Glutamatergic neuron (in vitro differentiated cells): ENCODE data around the gene EN2. TPM values are rescaled to one million over a fixed set of nuclear protein-coding genes. Genes with fewer than 3 reads are reported as not detected.

ENCODE experiments used
- DNase-seq: peaks from one replicate; pipeline ENCODE4 v3.0.0; 2022
- H3K27ac Mint-ChIP-seq: one replicate; pipeline ENCODE4 v1.8.0; 2020; ENCODE audit warnings: mild to moderate bottlenecking, mixed read lengths, inconsistent platforms; ENCODE audit not compliant: unreplicated experiment
- H3K27me3 Mint-ChIP-seq: one replicate; pipeline ENCODE4 v1.8.0; 2020; ENCODE audit warnings: mild to moderate bottlenecking, moderate library complexity, mixed read lengths, inconsistent platforms; ENCODE audit not compliant: unreplicated experiment
- H3K36me3 Mint-ChIP-seq: one replicate; pipeline ENCODE4 v1.8.0; 2020; ENCODE audit warnings: mild to moderate bottlenecking, mixed read lengths, inconsistent platforms; ENCODE audit not compliant: unreplicated experiment
- H3K4me1 Mint-ChIP-seq: one replicate; pipeline ENCODE4 v1.8.0; 2020; ENCODE audit warnings: mild to moderate bottlenecking, low read depth, mixed read lengths, inconsistent platforms; ENCODE audit not compliant: unreplicated experiment
- H3K4me3 Mint-ChIP-seq: one replicate; pipeline ENCODE4 v1.8.0; 2020; ENCODE audit warnings: mild to moderate bottlenecking, mixed read lengths, inconsistent platforms; ENCODE audit not compliant: unreplicated experiment
- H3K9me3 Mint-ChIP-seq: one replicate; pipeline ENCODE4 v1.8.0; 2020; ENCODE audit warnings: mild to moderate bottlenecking, moderate library complexity, mixed read lengths, inconsistent platforms; ENCODE audit not compliant: unreplicated experiment
- CTCF ChIP-seq: fragments of 200-600 bp; sonication (generic); IDR thresholded peaks from one replicate; pipeline ENCODE4 v1.5.0; 2021; ENCODE audit not compliant: partially characterized antibody, unreplicated experiment
- total RNA-seq: library from RNA; stranded (reverse); fragmentation: NEBNext Ultra II Directional; extraction: Animal tissue kit (Norgen Biotek cat#: 25700); gene quantifications from one replicate; pipeline ENCODE4 v1.2.1, GENCODE V29; 2021; ENCODE audit not compliant: unreplicated experiment

Gene EN2
- total RNA-seq, 1 donor from 2014 or later: 0.20 TPM

DNA sequence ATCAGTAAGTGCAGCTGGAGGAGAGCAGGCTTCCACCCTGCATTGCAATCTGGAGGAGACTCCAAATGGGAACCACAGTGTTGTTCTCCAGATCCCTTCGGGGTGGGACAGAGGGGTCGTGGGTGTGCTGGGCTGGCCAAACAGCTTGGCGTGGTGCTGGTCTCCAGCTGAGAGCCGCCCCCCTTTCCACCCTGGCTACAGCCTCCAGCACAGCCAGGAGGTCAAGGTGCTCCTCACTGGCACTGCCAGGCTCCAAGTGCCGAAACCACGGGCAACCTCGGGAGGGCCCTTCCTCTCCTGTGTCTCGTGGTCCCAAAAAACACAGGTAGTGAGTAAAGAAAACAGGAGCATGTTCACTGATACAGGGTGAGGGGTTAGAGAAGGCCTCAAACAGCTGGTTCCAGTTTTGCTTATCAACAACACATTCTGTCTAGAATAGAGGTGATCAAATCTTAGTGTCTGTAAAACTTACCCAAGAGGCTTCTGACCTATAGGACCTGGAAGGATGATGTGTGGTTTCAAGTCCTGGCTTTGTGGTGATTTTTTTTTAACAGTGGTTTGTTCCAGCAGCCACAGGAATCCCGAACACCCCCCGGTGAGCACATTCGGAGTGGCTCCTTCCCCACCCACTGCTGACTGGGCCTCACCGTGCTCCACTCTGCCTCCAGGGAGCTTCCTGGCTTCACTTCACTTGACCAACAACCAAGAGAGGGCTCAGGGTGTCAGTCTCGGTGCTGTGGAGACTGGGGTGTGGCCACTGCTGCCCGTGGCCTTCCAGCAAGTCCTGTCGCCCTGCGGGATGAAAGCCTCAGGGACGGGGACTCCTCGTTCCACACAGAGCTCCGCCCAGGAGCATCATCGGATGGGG, 31.2 kb upstream of the EN2 start:
- DNase-seq: peak; percentile 8
- Mint-ChIP-seq H3K27ac (no peak overlapping the region), H3K9me3 (no peaks in the 10 kb centered on the region), H3K27me3 (peaks cover 13% of the 10 kb centered on the region), H3K4me1 (no peaks in the 10 kb centered on the region), H3K36me3 (no peaks in the 10 kb centered on the region), H3K4me3 (no peak overlapping the region)
- TF ChIP-seq CTCF: no peak

GRCh38 chr7:155427411-155428038, 30.4 kb upstream of the EN2 start:
- Mint-ChIP-seq H3K27ac (no peak overlapping the region), H3K4me3 (no peak overlapping the region), H3K9me3 (no peaks in the 10 kb centered on the region), H3K36me3 (no peaks in the 10 kb centered on the region), H3K27me3 (peaks cover 15% of the 10 kb centered on the region), H3K4me1 (no peaks in the 10 kb centered on the region)
- TF ChIP-seq CTCF: no peak
- peak; percentile 5 for DNase-seq

GRCh38 chr7:155428171-155428834, 29.6 kb upstream of the EN2 start:
- no peak for DNase-seq
- H3K4me1 Mint-ChIP-seq: no peaks in the 10 kb centered on the region
- TF ChIP-seq CTCF: no peak
- H3K27ac Mint-ChIP-seq: no peak overlapping the region
- H3K36me3 Mint-ChIP-seq: no peaks in the 10 kb centered on the region
- no peak overlapping the region for H3K4me3 Mint-ChIP-seq
- no peaks in the 10 kb centered on the region for H3K9me3 Mint-ChIP-seq
- peaks cover 15% of the 10 kb centered on the region for H3K27me3 Mint-ChIP-seq

DNA sequence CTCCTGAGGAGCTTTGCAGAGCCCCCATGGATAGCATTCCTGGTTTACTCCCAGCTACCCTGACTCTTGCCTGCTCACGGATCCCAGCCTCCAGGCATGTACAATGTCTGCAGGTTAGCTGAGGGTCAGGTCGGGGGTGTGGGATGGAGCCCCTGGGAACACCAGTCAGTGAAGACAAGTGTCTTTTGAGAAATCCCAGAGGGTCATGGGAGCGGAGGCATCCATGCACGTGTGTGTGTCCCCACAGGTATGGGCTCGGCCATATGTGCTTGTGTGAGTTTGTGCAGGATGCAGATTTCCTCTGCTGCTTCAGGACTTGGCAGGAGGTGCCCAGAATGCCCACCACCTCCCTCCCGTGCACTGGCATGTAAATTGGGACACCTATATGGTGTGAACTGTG, 28.3 kb upstream of the EN2 start:
- H3K27me3 Mint-ChIP-seq: peaks cover 15% of the 10 kb centered on the region
- no peak overlapping the region for H3K27ac Mint-ChIP-seq
- no peaks in the 10 kb centered on the region for H3K9me3 Mint-ChIP-seq
- no peaks in the 10 kb centered on the region for H3K4me1 Mint-ChIP-seq
- no peak for DNase-seq
- H3K36me3 Mint-ChIP-seq: no peaks in the 10 kb centered on the region
- no peak for TF ChIP-seq CTCF
- H3K4me3 Mint-ChIP-seq: no peak overlapping the region
